Activated CD4-positive, alpha-beta T cell treated with anti-CD3 and anti-CD28 coated beads for 48 hours (primary cell): Measurements from ENCODE around the gene GLDN.

Source experiments
- DNase-seq: peaks from one replicate; pipeline ENCODE4 v3.0.0-alpha.2; 2020

The GLDN gene

DNA sequence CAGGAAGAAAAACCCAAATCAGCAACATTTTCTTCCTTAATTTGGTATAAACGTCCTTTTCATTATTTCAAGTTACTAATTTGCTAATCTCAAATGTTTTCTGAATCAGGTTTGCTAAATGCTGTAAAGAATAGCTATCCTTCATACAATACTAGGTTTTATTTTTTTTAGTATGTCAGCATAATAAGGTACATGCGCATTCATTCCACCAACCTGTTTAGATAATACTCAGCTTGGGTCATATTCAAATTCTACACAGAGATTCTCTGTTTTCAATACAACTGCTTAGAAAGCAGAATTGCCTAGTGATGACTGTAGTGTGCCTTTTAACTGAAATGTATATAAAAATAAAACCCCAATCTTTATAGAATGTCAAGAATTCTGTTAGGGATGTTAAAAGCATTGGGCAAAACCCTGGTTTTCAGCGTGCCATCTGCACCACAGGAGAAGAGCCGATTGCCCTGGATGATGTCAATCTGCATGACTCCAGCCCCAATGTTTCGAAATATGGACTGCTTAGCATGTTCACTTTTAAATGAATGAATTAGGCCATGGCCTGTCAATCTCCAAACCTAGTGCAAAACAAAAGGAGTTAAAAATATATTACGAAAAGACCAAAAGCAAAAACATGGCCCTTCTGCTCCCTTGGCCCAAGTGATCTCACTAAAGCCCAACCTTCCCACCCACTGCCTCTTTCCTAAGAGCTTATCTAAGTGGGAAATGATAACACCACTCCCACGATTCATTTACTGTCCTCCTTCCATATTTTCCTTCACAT lies 107.4 kb downstream of the GLDN start:
- no peak for DNase-seq

DNA sequence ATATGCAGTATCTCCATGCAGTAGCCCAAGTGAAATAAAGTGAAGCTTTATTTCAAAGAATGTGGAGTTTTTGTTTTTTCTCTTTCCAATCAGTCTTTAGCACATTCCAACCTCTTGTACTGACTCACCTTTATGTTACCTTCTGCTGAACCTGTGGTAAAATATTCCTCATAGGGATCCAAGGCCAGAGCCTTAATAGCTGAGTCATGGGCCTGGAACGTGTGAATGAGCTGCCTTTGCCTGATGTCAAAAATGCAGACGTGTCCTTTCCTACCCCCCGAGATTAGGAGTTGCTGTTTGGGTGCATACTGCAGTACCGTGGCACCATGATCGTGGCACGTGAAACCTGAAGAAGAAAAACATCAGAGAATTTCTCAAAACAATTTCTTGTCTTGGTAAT lies 108.5 kb downstream of the GLDN start:
- DNase-seq: no peak
